Activated CD4-positive, alpha-beta T cell treated with anti-CD3 and anti-CD28 coated beads for 4 hours (primary cell): ENCODE data around the gene ALOX5.
"Not testable (repeated sequence)": the region's sequence is repeated elsewhere in the genome, so short reads cannot be mapped to it uniquely, and the experiment has no call there.

Source experiments
- DNase-seq, 2 donors: peaks; one replicate each; pipeline ENCODE4 v3.0.0-alpha.2; 2020

ALOX5 gene

DNA sequence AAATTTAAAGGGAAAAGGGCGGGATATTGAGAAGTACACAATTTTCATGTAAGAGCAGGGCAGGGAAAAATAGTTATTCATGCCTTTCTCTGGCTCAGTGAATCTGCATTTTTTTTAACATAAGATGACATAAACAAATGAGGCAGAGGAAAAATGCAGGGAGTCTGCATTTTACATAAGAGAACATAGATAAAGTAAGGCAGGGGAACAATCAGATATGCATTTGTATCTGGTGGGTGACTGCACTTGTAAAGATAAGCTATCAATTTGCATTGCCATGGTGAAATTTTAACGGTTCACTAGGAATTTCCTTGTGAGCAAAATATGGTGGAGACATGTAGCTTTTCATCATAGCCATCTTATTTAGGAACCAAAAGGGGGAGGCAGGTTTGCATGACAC, 33.5 kb downstream of the ALOX5 start:
- no peak for DNase-seq

DNA sequence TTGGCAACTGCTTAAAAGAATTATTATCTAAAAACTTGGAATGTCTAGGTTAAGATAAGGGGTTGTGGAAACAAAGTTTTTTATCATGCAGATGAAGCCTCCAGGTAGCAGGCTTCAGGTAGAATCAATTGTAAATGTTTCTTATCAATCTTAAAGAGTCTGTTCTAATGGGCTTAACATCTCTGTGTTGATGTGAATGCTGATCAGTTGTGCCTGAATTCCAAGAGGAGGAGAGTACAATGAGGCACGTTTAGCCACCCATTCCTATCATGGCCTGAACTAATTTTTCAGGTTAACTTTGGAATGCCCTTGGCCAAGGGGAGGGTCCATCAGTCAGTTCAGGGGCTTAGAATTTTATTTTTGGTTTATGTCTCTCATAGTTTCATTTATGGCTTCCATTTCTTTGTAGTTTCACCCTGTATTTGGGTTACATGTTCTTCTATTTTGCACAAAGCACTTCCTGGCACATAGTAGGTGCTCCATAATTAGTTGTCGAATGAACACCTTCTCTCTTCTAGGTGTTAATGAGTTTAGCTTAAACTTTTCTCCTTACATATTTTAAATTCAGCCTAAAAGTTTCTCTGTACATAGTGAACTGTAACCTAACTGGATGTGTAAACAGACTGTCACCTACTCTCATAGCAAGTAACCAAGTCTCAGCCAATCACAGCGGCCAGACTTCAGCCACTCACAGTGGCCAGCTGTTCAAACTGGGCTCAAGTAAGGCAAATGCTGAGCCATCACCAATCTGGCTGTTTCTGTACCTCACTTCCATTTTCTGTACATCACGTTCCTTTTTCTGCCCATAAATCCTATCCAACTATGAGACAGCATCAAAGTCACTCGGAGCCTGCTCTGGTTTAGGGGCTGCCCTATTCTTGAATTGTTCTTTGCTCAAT, 34.7 kb downstream of the ALOX5 start:
- no peak for DNase-seq

DNA sequence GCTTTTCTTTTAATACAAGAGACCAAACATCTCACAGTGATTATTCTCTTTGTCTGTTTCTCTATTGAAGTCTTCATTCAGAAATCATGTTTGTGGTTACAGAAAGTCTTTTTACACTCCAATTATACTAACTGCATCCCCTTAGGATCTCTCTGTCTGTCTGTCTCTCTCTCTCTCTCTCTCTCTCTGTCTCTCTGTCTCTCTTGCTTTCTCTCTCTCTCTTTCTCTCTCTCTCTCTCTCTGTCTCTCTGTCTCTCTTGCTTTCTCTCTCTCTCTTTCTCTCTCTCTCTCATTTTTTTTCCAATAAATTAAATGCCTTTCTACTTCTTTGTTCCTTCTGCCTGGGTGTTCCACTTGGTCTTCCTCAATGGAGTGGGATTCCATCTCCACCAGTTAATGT, 35.3 kb downstream of the ALOX5 start:
- DNase-seq: not testable (repeated sequence)

DNA sequence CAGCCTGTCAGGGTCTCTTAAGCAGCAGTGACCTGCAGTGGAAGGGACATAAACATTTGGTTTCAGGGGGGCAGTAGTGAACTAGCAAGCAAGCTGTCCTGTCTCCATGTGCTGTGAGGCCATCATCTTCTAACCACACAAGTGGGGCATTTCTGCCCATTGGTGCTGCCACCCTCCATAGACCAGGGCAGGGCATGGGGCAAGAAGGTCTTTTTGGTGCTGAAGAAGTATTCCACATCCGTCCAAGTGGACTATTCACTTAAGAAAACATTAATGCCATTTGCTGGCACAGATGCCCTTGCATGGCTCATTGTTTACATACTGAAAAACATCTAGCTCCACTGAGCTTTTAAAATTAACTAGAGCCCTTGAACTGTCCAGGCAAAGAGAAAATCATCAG, 35.8 kb downstream of the ALOX5 start:
- no peak for DNase-seq

DNA sequence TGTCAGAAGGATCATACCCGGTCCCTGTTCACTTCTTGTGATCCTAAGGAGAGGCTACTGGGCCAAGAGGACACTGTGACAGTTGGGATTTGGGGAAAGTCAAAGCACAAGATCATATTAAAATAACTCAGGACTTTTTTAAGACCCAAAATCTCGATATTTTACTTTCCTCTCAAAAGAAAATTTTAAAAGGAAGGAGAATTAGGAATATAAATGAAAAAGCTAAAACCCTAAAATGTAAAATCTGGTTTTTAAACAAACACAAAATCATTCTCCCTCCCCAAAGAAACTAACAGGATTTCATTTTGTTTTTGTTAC, 36.4 kb downstream of the ALOX5 start:
- DNase-seq: no peak

DNA sequence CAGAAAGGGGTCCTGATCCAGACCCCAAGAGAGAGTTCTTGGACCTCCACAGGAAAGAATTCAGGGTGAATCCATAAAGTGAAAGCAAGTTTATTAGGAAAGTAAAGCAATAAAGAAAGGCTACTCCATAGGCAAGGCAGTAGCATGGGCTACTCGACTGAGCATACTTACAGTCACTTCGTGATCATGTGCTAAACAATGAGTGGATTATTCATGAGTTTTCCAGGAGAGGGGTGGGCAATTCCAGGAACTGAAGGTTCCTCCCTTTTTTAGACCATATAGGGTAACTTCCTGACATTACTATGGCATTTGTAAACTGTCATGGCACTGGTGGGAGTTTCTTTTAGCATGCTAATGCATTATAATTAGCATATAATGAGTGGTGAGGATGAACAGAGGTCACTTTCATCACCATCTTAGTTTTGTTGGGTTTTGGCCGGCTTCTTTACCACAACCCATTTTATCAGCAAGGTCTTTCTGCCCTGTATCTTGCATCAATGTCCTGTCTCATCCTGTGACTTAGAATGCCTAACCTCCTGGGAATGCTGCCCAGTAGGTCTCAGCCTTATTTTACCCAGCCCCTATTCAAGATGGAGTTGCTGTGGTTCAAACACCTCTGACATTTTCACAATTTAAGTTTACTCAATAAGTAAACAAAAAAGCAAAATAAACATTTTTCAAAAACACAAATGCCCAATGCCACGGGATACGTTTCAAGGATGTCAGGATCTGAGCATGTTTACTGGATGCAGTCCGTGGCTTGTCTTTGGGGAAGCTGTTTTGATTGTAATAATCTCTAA, 37.0 kb downstream of the ALOX5 start:
- no peak for DNase-seq

DNA sequence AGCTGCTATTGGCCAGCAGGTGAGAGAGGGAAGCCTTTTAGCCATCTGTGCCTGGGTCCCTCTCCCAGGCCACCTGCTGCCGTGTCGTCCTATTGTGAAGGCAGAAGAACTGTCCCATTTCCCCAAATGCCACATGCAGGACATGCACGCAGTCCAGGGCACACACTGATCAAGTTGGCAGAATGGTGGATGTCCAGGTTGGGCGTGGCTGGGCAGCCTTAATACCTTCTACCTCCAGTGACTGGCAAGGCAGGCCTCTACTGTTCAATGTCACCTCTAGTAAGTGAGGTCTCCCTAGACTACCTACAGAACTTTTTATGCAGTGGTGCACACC, 37.6 kb downstream of the ALOX5 start:
- no peak for DNase-seq

DNA sequence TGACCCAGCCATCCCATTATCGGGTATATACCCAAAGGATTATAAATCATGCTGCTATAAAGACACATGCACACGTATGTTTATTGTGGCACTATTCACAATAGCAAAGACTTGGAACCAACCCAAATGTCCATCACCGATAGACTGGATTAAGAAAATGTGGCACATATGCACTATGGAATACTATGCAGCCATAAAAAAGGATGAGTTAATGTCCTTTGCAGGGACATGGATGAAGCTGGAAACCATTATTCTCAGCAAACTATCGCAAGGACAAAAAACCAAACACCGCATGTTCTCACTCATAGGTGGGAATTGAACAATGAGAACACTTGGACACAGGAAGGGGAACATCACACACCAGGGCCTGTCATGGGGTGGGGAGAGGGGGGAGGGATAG, 41.0 kb downstream of the ALOX5 start:
- not testable (repeated sequence) for DNase-seq

DNA sequence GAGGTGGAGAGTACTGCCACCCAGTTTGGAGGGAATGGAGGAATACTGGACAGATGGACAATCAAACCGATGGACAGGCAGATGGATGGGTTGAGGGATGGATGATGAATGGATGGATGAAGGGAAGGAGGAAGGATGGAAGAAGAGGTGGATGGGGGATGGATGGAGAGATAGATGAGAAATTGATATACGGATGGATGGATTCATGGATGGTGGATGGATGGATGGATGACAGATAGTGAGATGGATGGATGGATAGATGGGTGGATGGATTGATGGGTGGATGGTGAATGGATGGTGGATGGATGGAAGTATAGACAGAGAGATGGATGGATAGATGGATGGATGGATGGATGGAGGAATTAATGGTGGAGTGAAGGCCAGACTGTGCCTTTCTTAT, 42.6 kb downstream of the ALOX5 start:
- no peak for DNase-seq

DNA sequence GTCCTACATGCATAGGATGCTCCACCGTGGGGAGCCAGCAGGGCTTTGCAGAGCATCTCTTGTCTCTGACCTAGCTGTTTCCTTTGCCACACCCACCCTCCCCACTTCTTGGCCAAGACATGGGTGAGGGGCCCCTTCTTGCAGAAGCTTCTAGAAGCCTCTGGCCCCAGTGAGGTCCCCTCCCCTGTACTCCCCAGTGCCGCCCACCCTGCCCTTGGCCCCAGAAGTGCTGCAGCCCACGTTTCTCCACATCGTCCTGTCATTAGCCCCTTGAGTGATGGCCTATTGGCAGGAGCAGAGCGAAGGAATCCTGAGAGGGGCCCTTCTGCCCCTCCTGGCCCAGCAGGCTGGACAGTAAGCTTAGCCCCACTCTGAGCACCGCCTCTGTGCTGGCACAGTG, 43.7 kb downstream of the ALOX5 start:
- no peak for DNase-seq

DNA sequence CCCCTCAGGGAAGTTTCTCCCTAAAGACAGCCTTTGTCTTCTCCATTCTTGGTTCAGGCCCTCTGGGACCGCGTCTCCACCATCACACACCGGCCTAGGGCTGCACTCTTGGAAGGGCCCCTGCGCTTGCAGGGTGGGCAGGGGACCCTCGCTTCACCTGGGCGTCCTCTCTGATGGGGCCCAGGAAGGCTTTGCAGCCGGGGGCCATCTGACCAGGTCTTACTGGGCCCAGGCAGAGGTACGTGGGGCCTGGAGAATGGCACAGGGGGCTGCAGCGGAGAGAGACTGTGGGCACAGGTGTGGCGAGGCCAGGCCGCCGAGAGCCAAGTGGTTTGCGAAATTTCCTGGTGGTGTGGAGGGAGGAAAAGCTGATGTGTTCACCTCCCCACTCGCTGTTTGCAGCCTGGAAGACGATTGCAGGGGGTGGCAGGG, 44.4 kb downstream of the ALOX5 start:
- no peak for DNase-seq

DNA sequence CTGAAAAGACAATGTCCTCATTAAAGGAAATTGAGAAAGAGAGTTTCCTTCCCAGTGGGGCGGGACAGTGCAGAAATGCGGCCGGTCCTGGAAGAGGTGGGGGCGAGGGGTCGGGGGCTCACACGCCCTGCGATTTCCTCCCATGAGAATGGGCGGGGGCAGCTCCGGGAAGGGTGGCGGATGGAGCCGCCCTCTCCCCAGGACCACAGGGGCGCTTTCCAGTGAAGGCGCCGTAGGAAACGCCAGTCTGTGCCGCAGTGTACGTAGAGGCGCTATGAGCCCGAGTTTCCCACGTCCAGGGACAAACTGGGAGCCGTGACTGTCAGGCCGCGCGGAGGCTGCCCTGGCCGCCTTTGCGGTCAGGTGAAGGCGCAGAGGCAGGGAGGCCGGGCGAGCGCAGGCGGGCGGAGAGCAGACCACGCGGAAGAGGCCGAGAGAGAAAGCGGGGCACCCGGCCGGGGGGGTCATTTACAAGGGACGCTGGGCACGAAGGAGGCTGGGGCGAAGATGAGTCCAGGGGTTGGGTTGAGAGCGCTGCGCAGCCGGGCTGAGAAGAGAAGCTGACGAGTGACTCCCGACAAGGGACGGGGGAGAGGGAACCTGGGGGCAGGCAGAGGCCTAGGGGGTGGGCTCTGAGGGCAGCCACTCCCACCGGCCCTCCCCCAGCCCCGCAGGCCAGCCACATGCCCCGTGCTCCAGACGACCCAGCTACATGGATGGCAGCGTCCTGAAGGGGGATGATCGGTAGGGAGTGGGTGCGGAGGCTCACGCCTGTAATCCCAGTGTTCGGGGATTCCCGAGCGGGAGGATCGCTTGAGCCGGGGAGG, 45.0 kb downstream of the ALOX5 start:
- peak; percentile 42 to 61 for DNase-seq

DNA sequence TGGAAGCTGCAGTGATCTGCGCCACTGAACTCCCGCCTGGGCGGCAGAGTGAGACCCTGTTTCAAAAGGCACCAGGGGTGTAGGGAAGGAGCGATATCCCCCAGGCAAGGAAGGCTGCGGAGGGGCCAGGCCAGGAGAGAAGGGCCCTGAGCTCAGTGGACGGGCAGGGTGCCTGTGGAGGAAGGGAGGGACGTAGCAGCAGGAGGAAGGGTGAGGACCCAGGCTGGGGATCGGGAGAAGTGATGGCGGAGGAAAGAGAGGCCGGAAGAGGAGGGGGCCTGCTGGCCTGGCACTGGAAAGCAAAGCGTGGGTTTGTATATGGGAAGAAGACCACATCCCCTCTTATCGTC, 45.6 kb downstream of the ALOX5 start:
- no peak for DNase-seq

DNA sequence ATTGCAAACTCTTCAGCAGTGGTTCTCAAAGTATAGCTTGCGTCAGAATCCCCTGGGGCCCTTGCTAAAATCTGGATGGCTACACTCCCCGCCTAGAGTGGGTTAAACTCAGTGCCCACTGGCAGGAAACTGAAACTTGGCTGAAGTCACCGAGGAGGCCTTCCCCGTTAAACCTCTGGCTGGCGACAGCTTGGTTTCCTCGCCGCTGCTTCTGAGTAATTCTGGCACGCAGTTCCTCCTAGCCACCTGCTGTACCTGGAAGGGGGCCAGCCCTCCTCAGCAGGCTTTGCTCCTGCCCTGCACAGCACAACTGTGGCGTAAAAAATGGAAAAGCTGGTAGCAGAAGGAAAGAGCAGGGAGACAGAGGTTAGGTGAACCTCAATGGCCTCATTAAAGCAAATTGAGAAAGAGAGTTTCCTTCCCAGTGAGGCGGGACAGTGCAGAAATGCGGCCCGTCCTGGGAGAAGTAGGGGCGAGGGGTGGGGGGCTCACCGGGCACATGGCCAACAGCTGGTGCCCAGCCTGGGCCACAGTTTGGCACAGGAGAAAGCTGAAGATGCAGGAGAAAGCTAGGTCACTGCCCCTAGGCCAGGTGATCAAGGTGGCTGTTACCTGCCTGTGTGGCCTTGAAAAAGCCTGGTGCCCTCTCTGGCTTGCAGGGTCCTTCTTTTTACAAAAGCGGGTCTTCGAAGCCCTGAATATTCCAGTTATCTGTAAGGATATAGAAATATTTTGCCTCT, 46.6 kb downstream of the ALOX5 start:
- peak; percentile 53 to 58 for DNase-seq

DNA sequence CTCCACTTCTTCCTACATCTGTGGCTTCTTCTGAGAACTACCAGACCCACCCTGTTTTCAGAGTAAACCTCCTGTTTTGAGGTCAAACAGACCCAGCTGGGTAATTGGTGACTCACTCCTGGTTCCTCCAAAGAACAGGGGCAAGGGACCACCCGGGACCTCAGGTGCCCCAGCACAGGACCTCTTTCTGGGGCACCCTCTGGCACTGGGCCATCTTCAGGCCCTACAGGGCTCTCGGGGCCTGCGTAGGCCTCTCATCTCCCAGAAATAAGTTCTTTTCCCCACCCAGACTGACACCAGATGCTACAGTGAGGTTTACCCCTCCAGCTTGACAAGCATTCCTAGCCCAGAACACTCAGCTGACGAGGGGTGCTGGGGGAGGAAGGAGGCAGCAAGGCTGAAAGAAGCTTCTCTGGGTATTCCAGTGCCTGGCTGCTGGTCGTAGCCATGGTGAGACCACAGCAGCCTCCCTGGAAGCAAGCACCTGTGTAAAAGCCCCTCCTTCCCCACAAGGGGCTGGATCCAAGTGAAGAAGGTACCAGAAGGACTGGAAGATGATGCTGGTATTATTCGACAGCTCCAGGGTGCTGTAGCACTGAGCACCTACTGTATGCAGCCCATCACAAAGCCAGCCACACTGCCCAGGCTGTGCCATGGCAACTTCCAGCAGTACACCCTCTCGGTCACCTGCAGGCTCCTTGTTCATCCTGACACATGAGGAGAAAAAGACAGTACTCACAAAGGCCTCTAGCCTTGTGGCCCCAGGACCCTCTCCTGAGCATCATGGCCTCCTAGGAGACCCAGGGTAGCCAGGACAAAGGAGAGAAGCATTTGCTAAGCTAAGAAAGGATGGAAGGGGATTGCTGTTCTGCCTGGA, 47.4 kb downstream of the ALOX5 start:
- peak; percentile 30 to 45 for DNase-seq

DNA sequence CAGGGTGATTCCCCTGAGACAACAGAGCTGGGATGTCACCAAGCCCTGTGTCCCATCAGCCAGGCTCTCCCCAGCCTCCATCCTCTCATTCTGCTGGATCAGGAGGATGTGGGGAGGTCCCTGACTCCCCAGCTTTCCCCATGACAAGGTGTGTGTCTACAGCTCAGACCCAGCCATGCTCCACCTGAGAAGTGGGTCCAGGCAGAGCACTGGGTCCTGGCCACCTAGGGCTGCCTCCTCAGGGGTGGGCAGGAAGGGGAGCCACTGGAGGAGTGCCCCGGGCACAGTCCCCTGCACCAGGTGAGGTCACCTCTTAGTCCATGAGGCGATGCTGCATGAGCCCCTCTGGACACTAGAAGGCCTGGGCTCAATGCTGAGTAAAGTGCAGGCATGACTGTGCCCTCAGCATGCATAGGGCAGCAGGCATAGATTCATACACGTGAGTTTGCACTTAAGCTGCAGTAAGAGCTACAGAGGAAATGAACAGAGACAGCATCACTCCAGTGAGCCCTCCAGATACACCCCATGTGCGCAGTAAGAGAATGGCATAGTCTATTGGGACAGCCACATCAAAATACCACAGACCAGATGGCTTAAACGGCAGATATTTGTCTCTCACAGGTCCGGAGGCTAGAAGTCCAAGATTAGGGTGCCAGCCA, 48.3 kb downstream of the ALOX5 start:
- DNase-seq: no peak

DNA sequence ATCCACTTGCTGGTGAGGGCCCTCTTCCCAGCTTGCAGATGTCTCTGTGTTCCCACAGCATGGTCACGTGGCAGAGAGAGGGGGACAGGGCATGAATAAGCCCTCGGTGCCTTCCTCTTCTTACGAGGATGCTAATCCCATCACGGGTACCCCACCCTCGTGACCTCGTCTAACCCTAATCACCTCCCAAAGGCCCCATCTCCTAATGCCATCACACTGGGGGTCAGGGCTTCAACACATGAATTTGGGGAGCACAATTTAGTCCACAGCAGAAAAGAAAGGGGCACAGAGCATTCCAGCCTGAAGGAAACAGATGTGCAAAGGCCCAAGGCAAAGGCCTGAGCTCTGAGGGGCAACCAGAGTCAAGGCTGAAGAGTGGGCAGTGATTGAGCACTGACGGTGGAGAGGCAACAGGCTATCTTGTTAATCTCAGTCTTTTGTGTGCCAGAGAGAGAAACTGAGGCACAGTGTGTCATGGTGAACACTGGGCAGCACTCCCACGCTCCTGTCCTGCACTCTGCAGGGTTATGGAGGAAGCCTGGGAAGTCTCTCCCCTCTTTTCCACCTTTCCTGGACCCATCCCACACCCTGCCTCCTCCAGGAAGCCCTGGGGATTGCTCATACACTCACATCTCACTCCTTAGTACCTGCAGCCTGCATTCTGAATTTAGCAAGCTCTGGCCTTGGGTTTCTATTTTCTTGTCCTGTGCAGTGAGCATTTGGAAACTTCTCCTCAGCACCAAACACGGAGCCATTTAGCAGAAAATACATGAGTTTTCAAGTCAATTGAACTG, 49.0 kb downstream of the ALOX5 start:
- DNase-seq: no peak

DNA sequence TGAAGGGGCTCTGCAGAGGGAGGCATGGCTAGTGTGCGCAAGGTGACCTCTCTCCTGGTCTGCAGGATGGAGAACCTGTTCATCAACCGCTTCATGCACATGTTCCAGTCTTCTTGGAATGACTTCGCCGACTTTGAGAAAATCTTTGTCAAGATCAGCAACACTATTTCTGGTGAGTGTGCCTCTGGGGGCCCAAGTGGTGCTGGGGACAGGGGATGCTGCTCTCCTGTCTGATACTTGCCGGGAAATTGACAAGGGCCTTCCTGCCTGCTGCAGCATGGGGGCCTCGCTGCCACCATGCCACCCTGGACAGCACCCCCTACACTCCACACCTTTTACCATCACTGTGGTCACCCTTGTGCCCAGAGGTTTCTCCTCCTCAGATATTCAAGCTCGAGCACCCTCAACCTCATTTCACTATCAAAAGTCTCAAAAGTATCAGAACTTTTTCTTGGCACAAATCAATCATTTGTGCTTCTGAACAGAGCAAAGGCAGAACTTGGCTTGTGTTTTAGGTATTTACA, 50.0 kb downstream of the ALOX5 start:
- no peak for DNase-seq

DNA sequence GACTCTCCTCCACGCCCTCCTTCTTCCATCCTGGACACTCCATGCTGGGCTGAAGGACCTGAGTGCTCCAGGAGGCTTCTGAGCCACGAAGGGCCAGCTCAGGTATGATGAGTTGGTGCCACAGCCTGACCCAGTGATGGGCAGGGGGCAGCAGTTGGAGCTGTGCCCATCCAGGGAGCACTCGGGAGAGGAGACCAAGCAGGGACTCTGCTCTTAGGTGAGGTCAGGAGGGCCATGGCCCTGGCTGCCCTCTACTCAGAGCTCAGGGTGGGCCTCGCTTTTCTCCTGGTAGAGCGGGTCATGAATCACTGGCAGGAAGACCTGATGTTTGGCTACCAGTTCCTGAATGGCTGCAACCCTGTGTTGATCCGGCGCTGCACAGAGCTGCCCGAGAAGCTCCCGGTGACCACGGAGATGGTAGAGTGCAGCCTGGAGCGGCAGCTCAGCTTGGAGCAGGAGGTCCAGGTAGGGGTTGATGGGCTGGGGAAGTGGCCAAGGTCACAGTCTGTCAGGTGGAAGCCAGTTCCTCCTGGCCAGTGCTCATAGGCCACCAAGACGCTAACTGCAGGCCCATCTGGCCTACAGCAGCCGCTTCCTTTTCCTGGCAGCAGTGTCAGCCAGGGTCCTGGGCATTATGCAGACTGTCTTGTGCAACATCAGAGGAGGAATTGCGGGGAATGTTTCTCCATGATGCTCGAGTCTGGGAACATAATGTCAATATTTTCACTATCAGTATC, 50.8 kb downstream of the ALOX5 start:
- no peak for DNase-seq
